K562 (cell line): Measurements from ENCODE around the gene DHRS4L2. TPM values are rescaled to one million over a fixed set of nuclear protein-coding genes. Genes with fewer than 3 reads are reported as not detected.
"Not testable (repeated sequence)": the region's sequence is repeated elsewhere in the genome, so short reads cannot be mapped to it uniquely, and the experiment has no call there.

ENCODE experiments used
- ATAC-seq: fragments of 200-7000 bp; cut with Tn5 transposase; 3 replicates; pipeline ENCODE4 v1.9.1; 2020; ENCODE audit warnings: moderate library complexity
- BruUV-seq: library from RNA; stranded (reverse); fragments of 400-500 nt; replicated peaks from 2 replicates; lab custom pipeline; 2021; lab: Mats Ljungman, UMichigan
- CTCF ChIA-PET: fragments of 300-600 bp; formaldehyde crosslinking; extraction: SDS; loops from one replicate; lab custom pipeline; 2021; ENCODE audit warnings: low intra/inter-chr PET ratio; lab: Yijun Ruan, JAX
- POLR2A ChIA-PET: fragments of 300-600, 350-650 bp; sonication (Branson Sonifier 250); formaldehyde crosslinking; extraction: SDS; loops from one replicate; lab custom pipeline; 2021; ENCODE audit warnings: antibody characterized with exemption, inconsistent platforms; lab: Yijun Ruan, JAX
- DNase-seq, 4 experiments: peaks; one replicate each; pipeline versions ENCODE4 v3.0.0 to v3.0.0-alpha.2; 2011 to 2018; ENCODE audit warnings: low spot score in 3 of 4, mixed read lengths in 3 of 4; ENCODE audit errors: extremely low read depth in 1 of 4
- FAIRE-seq: peaks from 2 replicates; lab custom pipeline; 2011; peaks lifted over from hg19 to GRCh38; lab: Jason Lieb, UNC
- H2AFZ ChIP-seq: 2 replicates; pipeline ENCODE4 v1.6.0; 2011; ENCODE audit warnings: low read depth, low read length, control low read depth, inconsistent platforms
- H3K27ac ChIP-seq: fragments of 200-600 bp; 3 replicates; pipeline ENCODE4 v1.8.0; 2011; ENCODE audit warnings: low read depth, mild to moderate bottlenecking, control low read depth, inconsistent platforms, low read length, moderate library complexity, mixed read lengths; ENCODE audit errors: extremely low read depth
- H3K27me3 ChIP-seq, 2 experiments: fragments of 300-600 bp in 1 of 2; 2 replicates in 1 of 2; 3 replicates in 1 of 2; pipeline versions ENCODE4 v1.6.0 to v1.8.0; 2011; ENCODE audit warnings: inconsistent platforms in 2 of 2, low read length in 2 of 2, mild to moderate bottlenecking in 1 of 2, mixed read lengths in 1 of 2, moderate library complexity in 1 of 2; ENCODE audit not compliant: control insufficient read depth in 2 of 2, insufficient read depth in 2 of 2
- H3K36me3 ChIP-seq: fragments of 300-600 bp; 3 replicates; pipeline ENCODE4 v1.8.0; 2011; ENCODE audit warnings: mild to moderate bottlenecking, low read length, inconsistent platforms; ENCODE audit not compliant: control insufficient read depth, insufficient read depth
- H3K4me1 ChIP-seq, 2 experiments: fragments of 200-600 bp in 1 of 2; replicated peaks in 1 of 2; 2 replicates in 1 of 2; 3 replicates in 1 of 2; pipeline versions ENCODE4 v1.5.1 to v1.8.0; 2011; ENCODE audit warnings: inconsistent platforms in 2 of 2, low read length in 2 of 2, mild to moderate bottlenecking in 1 of 2, mixed read lengths in 1 of 2, moderate library complexity in 1 of 2; ENCODE audit not compliant: control insufficient read depth in 2 of 2, insufficient read depth in 2 of 2
- H3K4me2 ChIP-seq: 2 replicates; pipeline ENCODE4 v1.6.1; 2011; ENCODE audit warnings: low read length, control low read depth, inconsistent platforms, mixed read lengths; ENCODE audit not compliant: insufficient read depth
- H3K4me3 ChIP-seq: fragments of 200-600 bp; sonication (generic), shearing (Covaris generic); 2 replicates; pipeline ENCODE4 v1.5.1; 2016; ENCODE audit warnings: control low read depth, inconsistent platforms
- H3K79me2 ChIP-seq: fragments of 200-600 bp; 3 replicates; pipeline ENCODE4 v1.8.0; 2011; ENCODE audit warnings: low read length, inconsistent platforms; ENCODE audit not compliant: control insufficient read depth, insufficient read depth
- H3K9ac ChIP-seq, 2 experiments: 2 replicates each; pipeline versions ENCODE4 v1.6.0 to v1.6.1; 2011; ENCODE audit warnings: low read depth in 2 of 2, low read length in 2 of 2, control low read depth in 1 of 2, inconsistent platforms in 1 of 2, mild to moderate bottlenecking in 1 of 2, mixed read lengths in 1 of 2; ENCODE audit not compliant: insufficient read depth in 1 of 2
- H3K9me1 ChIP-seq: one replicate; pipeline ENCODE4 v1.6.0; 2011; ENCODE audit warnings: inconsistent platforms, mild to moderate bottlenecking, low read length, moderate library complexity; ENCODE audit not compliant: control insufficient read depth, insufficient read depth
- H3K9me3 ChIP-seq: replicated peaks from 2 replicates; pipeline ENCODE4 v1.5.1; 2011; ENCODE audit warnings: low read depth, low read length, inconsistent platforms; ENCODE audit not compliant: control insufficient read depth, insufficient read depth
- H4K20me1 ChIP-seq: replicated peaks from 2 replicates; pipeline ENCODE4 v1.6.1; 2011; ENCODE audit warnings: low read length, inconsistent platforms, mixed read lengths; ENCODE audit not compliant: control insufficient read depth, insufficient read depth
- ZNF146 ChIP-seq: IDR thresholded peaks from one replicate; pipeline ENCODE4 v1.6.1; 2018; ENCODE audit warnings: missing compliant biosample characterization; ENCODE audit not compliant: unreplicated experiment
- WGBS: fragments of 100-300 bp; shearing (Covaris generic); methylation state at CpG from one replicate; pipeline ENCODE4 v1.1.6; 2016; ENCODE audit warnings: low coverage, mixed read lengths; ENCODE audit not compliant: insufficient coverage; ENCODE audit errors: missing lambda C conversion rate; 5-methylcytosine and 5-hydroxymethylcytosine counted together
- in situ Hi-C: fragments of 300-500 bp; cut with MboI; formaldehyde crosslinking; loops from 4 replicates; pipeline ENCODE4 v1.15.0; 2018; ENCODE audit warnings: inconsistent platforms, mixed read lengths
- intact Hi-C: fragments of 100-400 bp; cut with micrococcal nuclease; formaldehyde crosslinking; loops from 2 replicates; pipeline ENCODE4 v1.14.2; 2022
- polyA plus RNA-seq, 8 experiments: library from polyadenylated mRNA; depleted of rRNA in 4 of 8; stranded (reverse) in 5 of 8; unstranded in 3 of 8; fragments of >200 nt; fragmentation: Nextera tagmentation in 2 of 8; fragmentation: Illumina TruSeq in 1 of 8; extraction: Ambion mirVana in 2 of 8; extraction: Trizol in 1 of 8; gene quantifications; 2 replicates each; pipeline versions ENCODE4 v1.2.1 to v1.2.3, GENCODE V29; 2011 to 2014; ENCODE audit warnings: inconsistent platforms in 1 of 8, missing spikeins in 1 of 8
- total RNA-seq, 7 experiments: library from RNA; depleted of rRNA in 6 of 7; stranded (reverse); fragments of >200 nt in 6 of 7; fragmentation: Illumina TruSeq in 2 of 7; extraction: Trizol in 2 of 7; gene quantifications; 2 replicates each; pipeline versions ENCODE4 v1.2.1 to v1.2.3, GENCODE V29; 2011 to 2021; ENCODE audit warnings: low replicate concordance in 1 of 7

The DHRS4L2 gene
- total and polyA plus RNA-seq, 9 of the 15 experiments (the other 6 are each of a cell fraction or from before 2014, with no cell fraction given): 2.3 to 13.7 (median 8.1) TPM

GRCh38 chr14:24029687-24030086, 41.0 kb downstream of the DHRS4L2 start:
- H4K20me1 ChIP-seq, intact Hi-C loops, H3K27me3 ChIP-seq, BruUV-seq, FAIRE-seq, H3K4me3 ChIP-seq, CTCF ChIA-PET, H3K27ac ChIP-seq, DNase-seq, POLR2A ChIA-PET, H3K9me3 ChIP-seq, H3K9ac ChIP-seq, H3K36me3 ChIP-seq, ATAC-seq, H3K79me2 ChIP-seq, H3K9me1 ChIP-seq, in situ Hi-C loops, H2AFZ ChIP-seq, H3K4me2 ChIP-seq, H3K4me1 ChIP-seq: not testable (repeated sequence)
- 75% methylated on average over 1 of the region's 3 CpGs for WGBS

- 0% methylated on average over 2 of the region's 2 CpGs for WGBS
- H3K4me3 ChIP-seq, H3K9me1 ChIP-seq, H2AFZ ChIP-seq, POLR2A ChIA-PET, in situ Hi-C loops, H3K27me3 ChIP-seq, H3K9ac ChIP-seq, H3K4me2 ChIP-seq, H3K36me3 ChIP-seq, BruUV-seq, ATAC-seq, CTCF ChIA-PET, H3K27ac ChIP-seq, H3K9me3 ChIP-seq, DNase-seq, FAIRE-seq, H4K20me1 ChIP-seq, H3K79me2 ChIP-seq, H3K4me1 ChIP-seq, intact Hi-C loops: not testable (repeated sequence)
- TF ChIP-seq ZNF146: peak; percentile 49
Observed at GRCh38 chr14:24031331-24031730, 42.6 kb downstream of the DHRS4L2 start.
